Stimulated activated naive CD8-positive, alpha-beta T cell treated with anti-CD3 and anti-CD28 coated beads, Interleukin-15, Interleukin-2, amounts not matched to agents 100 U/mL and 50 U/mL, for 24 hours (primary cell): ENCODE data around the gene LINGO1.

Source experiments
- ATAC-seq: fragments of 150-1000 bp; cut with Tn5 transposase; one replicate; pipeline ENCODE4 v1.10.0; 2021
- DNase-seq: peaks from one replicate; pipeline ENCODE4 v3.0.0; 2021

LINGO1 gene

GRCh38 chr15:77630956-77631744, 1.6 kb downstream of the LINGO1 start:
- no peak for ATAC-seq
- DNase-seq: no peak

- no peak for DNase-seq
- no peak for ATAC-seq
Observed at GRCh38 chr15:77630056-77630455, 2.7 kb downstream of the LINGO1 start.

- ATAC-seq (no peak), DNase-seq (no peak)
Observed at GRCh38 chr15:77629070-77630030, 3.4 kb downstream of the LINGO1 start.

GRCh38 chr15:77628010-77628409, 4.7 kb downstream of the LINGO1 start:
- ATAC-seq (no peak), DNase-seq (no peak)

- ATAC-seq (no peak), DNase-seq (no peak)
Observed at GRCh38 chr15:77627581-77627980, 5.1 kb downstream of the LINGO1 start.

GRCh38 chr15:77627067-77627466, 5.6 kb downstream of the LINGO1 start:
- no peak for ATAC-seq
- DNase-seq: no peak

GRCh38 chr15:77626002-77626401, 6.7 kb downstream of the LINGO1 start:
- DNase-seq: no peak

GRCh38 chr15:77625376-77625775, 7.3 kb downstream of the LINGO1 start:
- DNase-seq (no peak), ATAC-seq (no peak)

More at GRCh38 chr15:77626002-77626401, 6.7 kb downstream of the LINGO1 start:
- no peak for ATAC-seq

GRCh38 chr15:77624868-77625267, 7.8 kb downstream of the LINGO1 start:
- no peak for DNase-seq
- ATAC-seq: no peak

GRCh38 chr15:77623755-77624524, 8.8 kb downstream of the LINGO1 start:
- DNase-seq (no peak), ATAC-seq (no peak)

- DNase-seq (no peak), ATAC-seq (no peak)
Observed at GRCh38 chr15:77622934-77623754, 9.6 kb downstream of the LINGO1 start.

- no peak for DNase-seq
- ATAC-seq: no peak
Observed at GRCh38 chr15:77622209-77622933, 10.3 kb downstream of the LINGO1 start.

GRCh38 chr15:77621847-77622208, 10.9 kb downstream of the LINGO1 start:
- ATAC-seq: no peak
- no peak for DNase-seq

- DNase-seq (no peak), ATAC-seq (no peak)
Observed at GRCh38 chr15:77620960-77621647, 11.6 kb downstream of the LINGO1 start.

GRCh38 chr15:77620297-77620696, 12.4 kb downstream of the LINGO1 start:
- no peak for ATAC-seq
- DNase-seq: no peak

GRCh38 chr15:77619883-77620282, 12.8 kb downstream of the LINGO1 start:
- DNase-seq: no peak
- ATAC-seq: no peak

GRCh38 chr15:77617476-77618230, 15.1 kb downstream of the LINGO1 start:
- DNase-seq: peak; percentile 17
- no peak for ATAC-seq

GRCh38 chr15:77616072-77616471, 16.6 kb downstream of the LINGO1 start:
- DNase-seq (no peak), ATAC-seq (no peak)

GRCh38 chr15:77615472-77615871, 17.2 kb downstream of the LINGO1 start:
- ATAC-seq (no peak), DNase-seq (no peak)
